Inferior parietal cortex (tissue), 1 donor: ENCODE results near the gene MYOF.
"Not testable (repeated sequence)": the region's sequence is repeated elsewhere in the genome, so short reads cannot be mapped to it uniquely, and the experiment has no call there.

ENCODE experiments used
- DNase-seq: peaks from one replicate; pipeline ENCODE4 v3.0.0-alpha.2; 2016; ENCODE audit errors: extremely low spot score

Gene MYOF

GRCh38 chr10:93434991-93435491, 47.1 kb downstream of the MYOF start:
- DNase-seq: no peak

- no peak for DNase-seq
Measured at GRCh38 chr10:93431361-93431760, 50.8 kb downstream of the MYOF start.

DNA sequence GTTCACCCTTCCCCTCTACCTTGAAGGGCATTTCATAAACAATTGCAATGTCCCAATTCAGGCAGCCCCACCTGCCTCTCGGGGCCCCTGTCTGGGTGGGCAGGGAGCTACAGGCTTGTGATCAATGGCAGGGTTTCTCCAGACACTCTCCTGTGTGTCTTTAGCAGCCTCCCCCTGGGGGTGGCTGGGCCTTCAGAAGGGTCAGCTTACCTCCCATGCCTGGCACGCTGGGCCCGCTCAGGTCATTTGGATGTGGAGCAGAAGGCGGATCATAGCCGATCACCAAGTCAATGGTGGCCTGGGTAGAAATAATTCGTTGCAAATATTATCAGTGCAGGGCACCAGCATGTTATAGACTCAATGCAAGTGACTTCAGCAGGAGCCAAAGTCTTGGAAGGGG, 56.3 kb downstream of the MYOF start:
- DNase-seq: no peak

GRCh38 chr10:93422118-93422517, 60.0 kb downstream of the MYOF start:
- no peak for DNase-seq

DNA sequence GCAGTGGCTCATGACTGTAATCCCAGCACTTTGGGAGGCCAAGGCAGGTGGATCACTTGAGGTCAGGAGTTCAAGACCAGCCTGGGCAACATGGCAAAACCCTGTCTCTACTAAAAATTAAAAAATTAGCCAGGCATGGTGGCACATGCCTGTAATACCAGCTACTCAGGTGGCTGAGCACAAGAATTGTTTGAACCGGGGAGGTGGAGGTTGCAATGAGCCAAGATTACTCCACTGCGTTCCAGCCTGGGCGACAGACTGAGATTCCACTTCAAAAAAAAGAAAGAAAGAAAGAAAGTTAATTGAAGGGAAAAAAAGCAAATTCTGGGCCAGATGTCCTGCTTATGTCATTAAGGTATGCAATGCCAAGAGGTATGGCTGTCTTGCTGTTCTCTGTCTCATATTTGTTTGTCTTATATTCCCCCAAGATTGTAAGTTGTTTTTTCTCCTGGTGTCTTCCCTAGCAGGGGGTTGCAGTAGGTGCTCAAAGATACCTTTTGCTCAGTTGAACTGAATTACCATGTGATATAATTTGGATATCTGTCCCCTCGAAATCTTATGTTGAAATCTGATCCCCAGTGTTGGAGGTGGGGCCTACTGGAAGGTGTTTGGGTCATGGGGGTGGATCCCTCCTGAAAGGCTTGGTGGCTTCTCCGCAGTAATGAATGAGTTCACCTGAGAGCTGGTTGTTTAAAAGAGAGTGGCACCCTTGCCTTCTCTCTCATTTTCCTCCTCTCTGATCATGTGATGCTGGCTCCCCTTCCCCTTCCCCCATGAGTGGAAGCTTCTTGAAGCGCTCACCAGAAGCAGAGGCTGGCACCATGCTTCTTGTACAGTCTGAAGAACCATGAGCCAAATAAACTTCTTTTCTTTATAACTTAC, 60.9 kb downstream of the MYOF start:
- no peak for DNase-seq

- peak; percentile 65 for DNase-seq
Measured at GRCh38 chr10:93420091-93420490, 62.0 kb downstream of the MYOF start.

DNA sequence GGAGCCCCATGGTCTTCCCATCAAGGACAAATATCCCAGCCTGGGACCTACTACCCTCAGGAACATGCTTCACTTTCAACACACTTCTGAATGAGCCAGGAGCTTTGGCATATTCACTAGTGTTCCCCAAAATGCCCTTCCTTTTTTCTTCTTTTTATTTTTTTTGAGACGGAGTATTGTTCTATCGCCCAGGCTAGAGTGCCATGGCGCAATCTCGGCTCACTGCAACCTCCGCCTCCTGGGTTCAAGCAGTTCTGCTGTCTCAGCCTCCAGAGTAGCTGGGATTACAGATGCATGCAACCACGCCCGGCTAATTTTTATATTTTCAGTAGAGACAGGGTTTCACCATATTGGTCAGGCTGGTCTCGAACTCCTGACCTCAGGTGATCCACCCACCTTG, 63.1 kb downstream of the MYOF start:
- not testable (repeated sequence) for DNase-seq

GRCh38 chr10:93417921-93418320, 64.2 kb downstream of the MYOF start:
- DNase-seq: no peak

- DNase-seq: peak; percentile 20
Measured at GRCh38 chr10:93417266-93417665, 64.9 kb downstream of the MYOF start.

DNA sequence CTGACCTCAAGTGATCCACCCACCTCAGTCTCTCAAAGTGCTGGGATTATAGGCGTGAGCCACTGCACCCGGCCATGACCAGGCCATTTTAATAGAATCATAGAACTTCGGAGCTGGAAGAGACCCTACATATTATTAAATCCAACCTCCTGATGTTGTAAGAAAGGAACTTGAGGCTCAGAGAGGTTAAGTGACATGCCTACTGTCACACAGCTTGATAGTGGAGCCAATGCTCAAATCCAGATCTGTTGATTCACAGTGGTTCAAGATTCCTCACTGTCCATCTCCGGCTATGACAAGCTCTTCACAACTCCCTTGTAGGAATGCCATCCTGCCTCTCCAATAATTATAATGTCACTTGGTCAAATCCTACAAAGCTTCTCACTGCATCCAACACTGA, 65.3 kb downstream of the MYOF start:
- no peak for DNase-seq

- DNase-seq: no peak
Measured at GRCh38 chr10:93415693-93416092, 66.4 kb downstream of the MYOF start.

DNA sequence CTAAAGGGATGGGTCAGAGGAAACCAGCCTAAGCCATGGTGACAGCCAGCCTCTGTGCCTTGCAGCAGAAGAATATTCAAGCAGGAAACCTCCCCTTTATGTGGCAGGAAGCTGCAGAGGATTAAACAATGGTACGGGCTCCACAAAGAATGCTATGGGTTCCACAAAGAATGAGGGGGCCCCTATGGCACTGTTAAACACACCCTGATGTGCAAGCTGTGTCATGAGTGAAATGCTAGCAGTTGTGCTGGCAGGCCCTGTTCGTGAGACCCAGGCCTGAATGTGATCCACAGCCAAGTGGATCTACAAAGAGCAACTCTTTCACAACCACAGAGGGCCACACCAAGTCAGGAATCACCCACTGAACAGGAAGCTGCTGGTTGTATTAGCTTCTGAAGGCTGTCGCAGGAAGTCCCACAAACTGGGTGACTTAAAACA, 68.9 kb downstream of the MYOF start:
- no peak for DNase-seq

- no peak for DNase-seq
Measured at GRCh38 chr10:93412801-93413200, 69.3 kb downstream of the MYOF start.

GRCh38 chr10:93410697-93411348, 71.3 kb downstream of the MYOF start:
- no peak for DNase-seq

DNA sequence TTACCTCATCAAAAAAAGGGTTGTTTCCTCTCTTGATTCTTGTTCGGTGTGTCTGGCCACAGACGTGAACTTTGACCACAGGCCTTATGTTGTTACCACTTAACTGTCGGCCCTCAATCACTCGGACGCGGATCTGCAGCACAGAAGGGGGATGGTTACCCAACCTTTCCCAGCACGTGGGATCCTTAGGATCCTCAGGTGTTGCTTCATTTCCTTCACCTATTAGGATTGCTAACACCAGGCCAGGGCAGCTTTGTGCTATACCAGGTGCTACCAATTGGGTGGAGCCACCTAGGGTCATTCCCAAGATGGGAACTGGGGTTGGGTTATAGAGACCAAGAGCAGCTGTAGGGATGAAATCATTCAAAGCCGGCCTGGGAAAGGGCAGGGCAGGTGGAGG, 73.4 kb downstream of the MYOF start:
- no peak for DNase-seq

- no peak for DNase-seq
Measured at GRCh38 chr10:93406364-93407145, 75.6 kb downstream of the MYOF start.

DNA sequence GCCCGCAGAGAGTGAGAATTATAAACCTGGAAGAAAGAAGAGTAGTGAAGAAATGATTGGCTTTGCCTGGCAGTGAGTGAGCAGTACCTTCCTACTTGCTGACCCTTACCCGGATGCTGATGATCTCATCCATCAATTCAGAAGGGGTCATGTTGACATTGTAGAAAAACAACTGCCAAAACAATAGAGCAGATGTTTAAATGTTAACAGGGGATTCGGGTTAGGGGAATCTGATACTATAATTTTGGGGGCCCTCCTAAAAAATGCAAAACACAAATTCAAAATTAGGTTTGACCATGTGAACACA, 78.1 kb downstream of the MYOF start:
- no peak for DNase-seq

GRCh38 chr10:93403152-93404047, 78.7 kb downstream of the MYOF start:
- DNase-seq: no peak

GRCh38 chr10:93402192-93402591, 79.9 kb downstream of the MYOF start:
- no peak for DNase-seq

DNA sequence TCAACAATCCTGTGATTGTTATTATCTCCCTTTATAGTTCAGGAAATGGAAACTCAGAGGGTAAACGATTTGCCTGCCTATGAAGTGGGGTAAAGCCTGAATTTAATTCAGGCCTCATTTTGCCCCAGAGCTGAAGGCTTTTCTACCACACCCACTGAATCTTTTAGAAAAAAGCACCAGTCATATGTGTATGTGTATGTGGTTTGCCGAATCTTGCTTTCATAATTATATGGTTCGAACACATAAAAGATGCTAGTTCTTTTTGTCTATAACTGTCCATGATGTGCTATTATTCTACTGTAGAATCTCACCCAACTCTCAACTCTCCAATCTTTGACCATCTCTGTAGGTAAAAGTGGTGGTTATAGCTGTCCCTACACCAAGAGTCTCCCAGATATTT, 83.6 kb downstream of the MYOF start:
- DNase-seq: no peak

DNA sequence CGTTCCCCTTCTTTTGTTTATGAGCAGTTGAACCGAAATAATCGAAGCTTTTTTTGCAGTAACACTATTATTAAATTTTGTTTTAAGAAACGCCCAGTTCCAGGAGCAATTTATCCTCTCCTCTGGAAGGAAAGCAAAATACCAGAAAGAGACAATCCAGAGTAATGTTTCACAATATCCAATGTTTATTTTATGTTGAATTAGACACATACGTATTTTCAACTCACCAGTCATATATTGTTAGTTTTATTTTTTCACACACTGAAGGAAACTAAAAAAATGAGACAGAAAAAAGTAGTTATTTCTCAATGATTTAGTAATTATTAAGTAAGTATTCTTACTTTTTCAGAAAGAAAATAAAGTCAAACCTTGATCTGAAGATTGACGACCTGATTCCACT, 85.1 kb downstream of the MYOF start:
- no peak for DNase-seq
